Spleen (tissue), 11 donors: ENCODE data around the gene RPL4. TPM values are rescaled to one million over a fixed set of nuclear protein-coding genes. Genes with fewer than 3 reads are reported as not detected.
A peak's percentile ranks its signal among the peaks of the same experiment; 100 is the strongest.

ENCODE experiments used
- DNase-seq: peaks from one replicate; pipeline ENCODE4 v3.0.0-alpha.2; 2020
- H3K27ac ChIP-seq, 8 donors: fragments of 200-600 bp; sonication (generic) in 7 of 8; 1 replicate in 4 of 8; 2 replicates in 4 of 8; pipeline versions ENCODE4 v1.5.0 to v1.8.0; 2016 to 2021; ENCODE audit warnings: inconsistent platforms in 4 of 8, mild to moderate bottlenecking in 4 of 8, moderate library complexity in 1 of 8
- H3K27me3 ChIP-seq, 7 donors: fragments of 200-600 bp; sonication (generic) in 6 of 7; replicated peaks in 1 of 7; 1 replicate in 4 of 7; 2 replicates in 3 of 7; pipeline versions ENCODE4 v1.5.0 to v1.8.0; 2016 to 2021; ENCODE audit warnings: inconsistent platforms in 3 of 7, mild to moderate bottlenecking in 1 of 7
- H3K36me3 ChIP-seq, 6 donors: fragments of 200-600 bp; sonication (generic) in 5 of 6; 1 replicate in 4 of 6; 2 replicates in 2 of 6; pipeline versions ENCODE4 v1.5.0 to v1.8.0; 2016 to 2021; ENCODE audit warnings: inconsistent platforms in 2 of 6
- H3K4me1 ChIP-seq, 6 donors: fragments of 200-600 bp; sonication (generic) in 5 of 6; 1 replicate in 3 of 6; 2 replicates in 3 of 6; pipeline versions ENCODE4 v1.5.0 to v1.8.0; 2016 to 2021; ENCODE audit warnings: inconsistent platforms in 3 of 6
- H3K4me3 ChIP-seq, 8 donors: fragments of 200-600 bp; sonication (generic) in 7 of 8; 1 replicate in 4 of 8; 2 replicates in 4 of 8; pipeline versions ENCODE4 v1.5.0 to v1.8.0; 2016 to 2021; ENCODE audit warnings: inconsistent platforms in 4 of 8, mild to moderate bottlenecking in 4 of 8, moderate library complexity in 2 of 8
- H3K9me3 ChIP-seq, 8 donors: fragments of 200-600 bp; sonication (generic) in 7 of 8; 1 replicate in 4 of 8; 2 replicates in 4 of 8; pipeline versions ENCODE4 v1.5.0 to v1.8.0; 2016 to 2021; ENCODE audit warnings: inconsistent platforms in 4 of 8
- POLR2A ChIP-seq, 3 donors: fragments of 450-650 bp; IDR thresholded peaks; one replicate each; pipeline ENCODE4 v1.5.1; 2017; ENCODE audit warnings: antibody characterized with exemption in 3 of 3, mild to moderate bottlenecking in 1 of 3
- POLR2AphosphoS5 ChIP-seq, 3 donors: sonication (generic); formaldehyde crosslinking; IDR thresholded peaks; one replicate each; pipeline ENCODE4 v1.5.1; 2017; ENCODE audit warnings: antibody characterized with exemption in 3 of 3
- WGBS, 5 donors: extraction: QIAGEN DNeasy Blood & Tissue Kit in 3 of 5; methylation state at CpG; one replicate each; pipeline versions ENCODE4 v1.1.5 to v1.1.7; 2013 to 2018; 5-methylcytosine and 5-hydroxymethylcytosine counted together
- intact Hi-C: fragments of 100-400 bp; cut with DNase I; formaldehyde crosslinking; loops from one replicate; pipeline ENCODE4 v1.15.0; 2023; ENCODE audit warnings: low total_unique reads
- microRNA-seq, 3 donors: library from miRNA; unstranded; fragments of <30 nt; microRNA quantifications; one replicate each; pipeline versions ENCODE4 to v1.1.0, GENCODE V29; 2019 to 2020
- polyA plus RNA-seq, 3 donors: library from polyadenylated mRNA; stranded (reverse); fragments of 200-250 nt; gene quantifications; one replicate each; pipeline ENCODE4 v1.2.1, GENCODE V29; 2013
- small RNA-seq, 4 donors: library from RNA; depleted of rRNA; stranded (forward); fragments of <200 nt; gene quantifications; one replicate each; pipeline ENCODE3, GENCODE V24; 2016
- total RNA-seq, 7 donors: library from RNA; depleted of rRNA in 3 of 7; stranded (reverse); fragments of >200 nt in 3 of 7; fragmentation: NEBNext Ultra II Directional in 4 of 7; extraction: Animal tissue kit (Norgen Biotek cat#: 25700) in 4 of 7; gene quantifications; one replicate each; pipeline versions ENCODE4 v1.1.0 to v1.2.1, GENCODE V29; 2016 to 2021
- TF ChIP-seq, protein P1 (sequence below), 11 experiments: fragments of 200-600 bp in 7 of 11; fragments of 450-650 bp in 4 of 11; sonication (generic) in 4 of 11; IDR thresholded peaks in 8 of 11; conservative IDR thresholded peaks in 3 of 11; 1 replicate in 7 of 11; 2 replicates in 4 of 11; pipeline versions ENCODE4 v1.4.0 to v1.8.0; 2016 to 2021; ENCODE audit warnings: antibody characterized with exemption in 11 of 11, inconsistent platforms in 4 of 11, mild to moderate bottlenecking in 1 of 11
- donor health status: healthy with polysubstance abuse.
- donor health status: DM: no; HTN: no; CAD: no; lungs with moderate emphysema.
- donor health status: DM: no; HTN: no; CAD: no.
- donor health status: Bipolar disorder and iron deficiency.
- donor health status: healthy.
- donor health status: DM: no; HTN: no; CAD: no.
- donor health status: DM: yes; HTN: yes; CAD: no.

The RPL4 gene
- total and polyA plus RNA-seq, 10 donors: 1,508 to 4,384 (median 3,367) TPM

DNA sequence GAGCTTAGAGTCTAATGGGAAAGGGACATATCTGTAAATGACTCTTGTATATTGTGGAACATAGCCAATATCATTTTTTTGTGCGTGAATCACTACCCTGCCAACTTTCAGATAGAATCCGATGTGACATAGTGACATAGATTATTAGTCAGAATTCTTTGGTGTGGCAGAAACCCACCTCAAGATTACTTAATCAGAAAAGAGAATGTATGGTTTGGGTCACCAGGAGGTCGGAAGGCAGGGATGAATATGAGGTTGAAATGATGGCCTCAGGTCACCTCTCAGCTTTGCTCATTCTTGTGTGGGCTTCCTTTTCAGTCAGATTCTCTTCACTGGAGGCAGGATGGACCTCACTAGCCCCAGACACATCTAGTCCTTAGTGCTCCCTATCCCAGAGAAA lies 48.4 kb downstream of the RPL4 start:
- TF ChIP-seq, protein P1, sequence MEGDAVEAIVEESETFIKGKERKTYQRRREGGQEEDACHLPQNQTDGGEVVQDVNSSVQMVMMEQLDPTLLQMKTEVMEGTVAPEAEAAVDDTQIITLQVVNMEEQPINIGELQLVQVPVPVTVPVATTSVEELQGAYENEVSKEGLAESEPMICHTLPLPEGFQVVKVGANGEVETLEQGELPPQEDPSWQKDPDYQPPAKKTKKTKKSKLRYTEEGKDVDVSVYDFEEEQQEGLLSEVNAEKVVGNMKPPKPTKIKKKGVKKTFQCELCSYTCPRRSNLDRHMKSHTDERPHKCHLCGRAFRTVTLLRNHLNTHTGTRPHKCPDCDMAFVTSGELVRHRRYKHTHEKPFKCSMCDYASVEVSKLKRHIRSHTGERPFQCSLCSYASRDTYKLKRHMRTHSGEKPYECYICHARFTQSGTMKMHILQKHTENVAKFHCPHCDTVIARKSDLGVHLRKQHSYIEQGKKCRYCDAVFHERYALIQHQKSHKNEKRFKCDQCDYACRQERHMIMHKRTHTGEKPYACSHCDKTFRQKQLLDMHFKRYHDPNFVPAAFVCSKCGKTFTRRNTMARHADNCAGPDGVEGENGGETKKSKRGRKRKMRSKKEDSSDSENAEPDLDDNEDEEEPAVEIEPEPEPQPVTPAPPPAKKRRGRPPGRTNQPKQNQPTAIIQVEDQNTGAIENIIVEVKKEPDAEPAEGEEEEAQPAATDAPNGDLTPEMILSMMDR (IDR thresholded peaks at IDR 0.05 in 8 of 11, conservative IDR thresholded peaks at IDR 0.05 in 3 of 11): no peak
- TF ChIP-seq POLR2AphosphoS5 (IDR thresholded peaks at IDR 0.05) (no peak), POLR2A (IDR thresholded peaks at IDR 0.05) (no peak)
- Histone ChIP-seq H3K27ac (no peak overlapping the region), H3K36me3 (peaks cover 0 to 53% (median 0%) of the 10 kb centered on the region in 6 donors), H3K9me3 (no peaks in the 10 kb centered on the region), H3K27me3 (no peaks in the 10 kb centered on the region), H3K4me3 (no peak overlapping the region), H3K4me1 (no peaks in the 10 kb centered on the region)
- DNase-seq: no peak
- 79 to 93% (median 84%) methylated on average over 3 of the region's 3 CpGs for WGBS, 5 donors
- intact Hi-C loops: no loop called here

DNA sequence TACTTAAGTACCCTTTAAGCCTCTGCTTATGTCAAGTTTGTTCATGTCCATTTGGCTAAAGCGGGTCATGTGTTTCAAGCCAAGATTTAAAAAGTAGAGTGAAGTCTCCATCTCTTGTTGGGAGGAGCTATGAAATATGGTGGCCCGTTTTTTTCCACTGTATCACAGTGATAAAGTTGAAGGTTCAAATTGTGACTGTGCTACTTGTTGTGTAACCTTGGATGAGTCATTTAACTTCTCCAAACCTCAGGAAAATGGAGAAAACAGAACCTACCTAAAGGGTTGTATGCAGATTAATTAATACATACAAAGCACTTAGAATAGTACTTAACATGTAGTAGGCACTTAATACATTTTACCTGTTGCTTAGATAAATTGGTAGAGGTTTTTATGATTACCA lies 50.5 kb downstream of the RPL4 start:
- intact Hi-C loops: no loop called here
- Histone ChIP-seq H3K4me3 (no peak overlapping the region), H3K9me3 (no peaks in the 10 kb centered on the region), H3K27me3 (no peaks in the 10 kb centered on the region), H3K4me1 (no peaks in the 10 kb centered on the region), H3K27ac (peak overlapping the region in 1 of 8 donors; percentile 26), H3K36me3 (peaks cover 0 to 50% (median 0%) of the 10 kb centered on the region in 6 donors)
- DNase-seq: no peak
- TF ChIP-seq, protein P1 (IDR thresholded peaks at IDR 0.05 in 8 of 11, conservative IDR thresholded peaks at IDR 0.05 in 3 of 11): no peak
- no peak for TF ChIP-seq POLR2AphosphoS5 (IDR thresholded peaks at IDR 0.05)
- TF ChIP-seq POLR2A (IDR thresholded peaks at IDR 0.05): no peak
- WGBS, 5 donors: 81 to 91% (median 86%) methylated on average over 2 of the region's 2 CpGs

DNA sequence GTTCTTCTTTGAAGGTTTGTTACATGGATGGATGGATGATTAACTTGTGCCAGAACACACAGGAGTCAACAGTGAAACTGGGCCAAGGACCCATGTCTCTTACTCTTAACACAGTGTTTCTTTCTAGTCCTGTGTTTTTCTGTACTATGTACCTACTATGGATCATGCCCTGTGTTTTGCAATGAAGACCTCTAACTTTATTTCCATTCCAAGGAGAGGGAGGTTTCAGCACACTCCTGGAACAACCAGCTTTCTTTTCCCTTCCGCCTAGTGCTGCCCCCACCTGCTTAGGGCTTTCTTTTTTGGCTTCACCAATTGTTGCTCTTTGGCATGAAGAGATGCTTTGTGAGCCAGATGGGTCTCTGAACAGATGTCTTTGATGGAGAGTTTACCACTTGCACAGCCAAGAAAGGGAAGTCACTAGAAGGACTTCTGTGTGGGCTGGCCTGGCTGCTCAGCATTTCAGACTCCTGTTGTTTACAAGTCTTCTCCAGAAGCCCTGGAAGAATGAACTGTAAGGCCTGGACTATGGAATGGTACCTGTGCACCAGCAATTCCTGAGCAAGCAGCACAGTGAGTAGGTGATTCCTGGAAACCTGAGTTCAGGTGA lies 51.6 kb downstream of the RPL4 start:
- intact Hi-C loops: no loop called here
- TF ChIP-seq, protein P1 (IDR thresholded peaks at IDR 0.05 in 8 of 11, conservative IDR thresholded peaks at IDR 0.05 in 3 of 11): no peak
- no peak for TF ChIP-seq POLR2AphosphoS5 (IDR thresholded peaks at IDR 0.05)
- no peak for TF ChIP-seq POLR2A (IDR thresholded peaks at IDR 0.05)
- no peak for DNase-seq
- Histone ChIP-seq H3K27me3 (no peaks in the 10 kb centered on the region), H3K4me1 (no peaks in the 10 kb centered on the region), H3K27ac (peak overlapping the region in 1 of 8 donors; percentile 26), H3K9me3 (no peaks in the 10 kb centered on the region), H3K36me3 (peaks cover 0 to 49% (median 0%) of the 10 kb centered on the region in 6 donors), H3K4me3 (no peak overlapping the region)
- 87 to 100% (median 100%) methylated on average over 1 of the region's 1 CpG for WGBS, 5 donors

DNA sequence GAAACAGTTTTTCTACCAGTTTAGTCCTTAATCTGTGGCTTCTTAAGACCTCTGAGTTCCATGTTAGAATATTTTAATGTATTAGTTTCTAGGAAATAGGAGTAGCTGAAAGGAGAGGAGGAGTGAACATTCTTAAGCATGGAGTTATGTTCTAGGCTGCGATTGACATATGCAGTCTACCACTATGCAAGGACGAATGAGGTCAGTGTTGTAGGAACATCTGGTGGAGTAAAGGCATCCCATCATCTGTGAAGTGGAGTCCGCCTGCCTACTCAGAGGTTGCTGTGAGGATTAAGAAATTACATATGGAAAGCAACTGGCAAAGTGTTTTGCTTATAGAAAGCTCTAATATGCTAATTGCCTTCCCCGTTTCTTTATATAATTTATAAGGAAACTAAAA lies 52.2 kb downstream of the RPL4 start:
- Histone ChIP-seq H3K4me3 (no peak overlapping the region), H3K27me3 (no peaks in the 10 kb centered on the region), H3K36me3 (peaks cover 0 to 56% (median 0%) of the 10 kb centered on the region in 6 donors), H3K27ac (no peak overlapping the region), H3K9me3 (no peaks in the 10 kb centered on the region), H3K4me1 (no peaks in the 10 kb centered on the region)
- 92 to 97% (median 96%) methylated on average over 4 of the region's 4 CpGs for WGBS, 5 donors
- TF ChIP-seq, protein P1 (IDR thresholded peaks at IDR 0.05 in 8 of 11, conservative IDR thresholded peaks at IDR 0.05 in 3 of 11): no peak
- intact Hi-C loops: no loop called here
- no peak for DNase-seq

Small RNAs within 50 kb of the gene (microRNA-seq; reads per million reads assigned to microRNA genes)
- 0 to 1.1 (median 0.36) reads per million in 3 donors for gene MIR4512

Small RNAs within 50 kb of the gene (small RNA-seq; reads per million reads assigned to genes)
- gene MIR4512 (0 reads per million in 4 donors), gene RF01159 (0 reads per million in 4 donors), gene SNORD16 (0 reads per million in 4 donors), gene SNORD18A (0 reads per million in 4 donors), gene SNORD18B (0 reads per million in 4 donors), gene SNORD18C (0 reads per million in 4 donors)

Other genes starting within 250 kb of the RPL4 start
- gene DIS3L, start 211.3 kb downstream of the RPL4 start, total RNA-seq: 10 to 100 TPM; 23.1 to 30.7 (median 28.1) TPM
- gene DIS3L, start 211.3 kb downstream of the RPL4 start, polyA plus RNA-seq: 10 to 100 TPM in 2 of 3 donors, 1 to 10 TPM in 1; 8.8 to 13.1 (median 10.7) TPM
- 1 to 10 TPM; 5.2 to 9.4 (median 7.7) TPM for gene TIPIN, start 148.2 kb downstream of the RPL4 start, total RNA-seq
- gene TIPIN, start 148.2 kb downstream of the RPL4 start, polyA plus RNA-seq: 1 to 10 TPM; 2.7 to 4.9 (median 4.8) TPM
- gene MAP2K1, start 117.9 kb downstream of the RPL4 start, total RNA-seq: 10 to 100 TPM; 36.3 to 56.9 (median 47.4) TPM
- 10 to 100 TPM; 20.2 to 34.1 (median 30.1) TPM for gene MAP2K1, start 117.9 kb downstream of the RPL4 start, polyA plus RNA-seq
- gene SNAPC5, start 7.1 kb downstream of the RPL4 start, total RNA-seq: 10 to 100 TPM; 20.0 to 37.2 (median 25.2) TPM
- gene SNAPC5, start 7.1 kb downstream of the RPL4 start, polyA plus RNA-seq: 10 to 100 TPM; 30.6 to 46.8 (median 34.3) TPM
- 10 to 100 TPM in 1 of 7 donors, 1 to 10 TPM in 6; 5.6 to 12.8 (median 9.0) TPM for gene ZWILCH, start 471 bp upstream of the RPL4 start, total RNA-seq
- gene ZWILCH, start 471 bp upstream of the RPL4 start, polyA plus RNA-seq: 1 to 10 TPM; 3.6 to 5.0 (median 4.2) TPM
- not detected for gene LCTL, start 61.1 kb upstream of the RPL4 start, total RNA-seq
- gene LCTL, start 61.1 kb upstream of the RPL4 start, polyA plus RNA-seq: not detected
- gene SMAD6, start 197.4 kb upstream of the RPL4 start, total RNA-seq: 10 to 100 TPM in 2 of 7 donors, 1 to 10 TPM in 5; 3.6 to 14.0 (median 6.9) TPM
- gene SMAD6, start 197.4 kb upstream of the RPL4 start, polyA plus RNA-seq: 1 to 10 TPM in 2 of 3 donors, under 1 TPM in 1; 0.72 to 3.5 (median 3.4) TPM